HepG2 (cell line): ENCODE data around the gene DDT. TPM values are rescaled to one million over a fixed set of nuclear protein-coding genes. Genes with fewer than 3 reads are reported as not detected.

Experiments
- BCL6 ChIP-seq: IDR thresholded peaks from 2 replicates; pipeline ENCODE4 v1.6.1; 2016; ENCODE audit warnings: missing genetic modification reagents, missing compliant biosample characterization
- FOXA3 ChIP-seq: IDR thresholded peaks from 2 replicates; pipeline ENCODE4 v1.6.1; 2016; ENCODE audit warnings: missing genetic modification reagents, missing compliant biosample characterization
- FOXP1 ChIP-seq, 2 experiments: fragments of 450-650 bp in 1 of 2; IDR thresholded peaks; 2 replicates each; pipeline ENCODE4 v1.6.1; 2017 to 2018; ENCODE audit warnings: antibody characterized with exemption in 1 of 2
- HMG20A ChIP-seq: IDR thresholded peaks from 2 replicates; pipeline ENCODE4 v1.6.1; 2016; ENCODE audit warnings: borderline replicate concordance
- HNF4G ChIP-seq, 2 experiments: sonication (generic) in 1 of 2; formaldehyde crosslinking in 1 of 2; IDR thresholded peaks; 2 replicates each; pipeline versions ENCODE4 v1.4.0 to v1.6.1; 2011 to 2020; ENCODE audit warnings: borderline replicate concordance in 2 of 2, low read depth in 2 of 2, mild to moderate bottlenecking in 2 of 2, low read length in 1 of 2, missing genetic modification reagents in 1 of 2, moderate library complexity in 1 of 2
- ISL2 ChIP-seq: sonication (generic); formaldehyde crosslinking; IDR thresholded peaks from 2 replicates; pipeline ENCODE4 v1.5.0; 2020; ENCODE audit warnings: missing genetic modification reagents
- JDP2 ChIP-seq: sonication (generic); formaldehyde crosslinking; IDR thresholded peaks from 2 replicates; pipeline ENCODE4 v1.8.1; 2022; ENCODE audit warnings: missing genetic modification reagents, borderline replicate concordance
- KLF13 ChIP-seq: sonication (generic); formaldehyde crosslinking; IDR thresholded peaks from 2 replicates; pipeline ENCODE4 v1.4.0; 2020; ENCODE audit warnings: mild to moderate bottlenecking, missing genetic modification reagents
- NR2F2 ChIP-seq: IDR thresholded peaks from 2 replicates; pipeline ENCODE4 v1.6.1; 2012; ENCODE audit warnings: low read depth, inconsistent platforms, borderline replicate concordance
- SALL1 ChIP-seq: sonication (generic); formaldehyde crosslinking; IDR thresholded peaks from 2 replicates; pipeline ENCODE4 v1.8.0; 2022; ENCODE audit warnings: mild to moderate bottlenecking, missing genetic modification reagents
- SNAI1 ChIP-seq: sonication (generic); formaldehyde crosslinking; IDR thresholded peaks from 2 replicates; pipeline ENCODE4 v1.5.0; 2020; ENCODE audit warnings: mild to moderate bottlenecking, missing genetic modification reagents, borderline replicate concordance
- SOX5 ChIP-seq: IDR thresholded peaks from 2 replicates; pipeline ENCODE4 v1.6.1; 2016; ENCODE audit warnings: borderline replicate concordance
- SOX6 ChIP-seq, 2 experiments: fragments of 450-650 bp in 1 of 2; sonication (generic) in 1 of 2; formaldehyde crosslinking in 1 of 2; IDR thresholded peaks; 2 replicates each; pipeline versions ENCODE4 v1.4.0 to v1.6.1; 2017 to 2020; ENCODE audit warnings: antibody characterized with exemption in 1 of 2, mild to moderate bottlenecking in 1 of 2, missing genetic modification reagents in 1 of 2
- STAG1 ChIP-seq: sonication (generic); formaldehyde crosslinking; IDR thresholded peaks from 2 replicates; pipeline ENCODE4 v1.4.0; 2020; ENCODE audit warnings: missing genetic modification reagents
- U2AF2 ChIP-seq: fragments of 200-400 bp; formaldehyde crosslinking; IDR thresholded peaks from 2 replicates; pipeline ENCODE4 v1.6.1; 2017; ENCODE audit warnings: low read depth, mild to moderate bottlenecking, low read length
- ZIK1 ChIP-seq: sonication (generic); formaldehyde crosslinking; IDR thresholded peaks from 2 replicates; pipeline ENCODE4 v1.5.0; 2020; ENCODE audit warnings: mild to moderate bottlenecking, low read depth, missing genetic modification reagents, borderline replicate concordance
- ZNF547 ChIP-seq: sonication (generic); formaldehyde crosslinking; IDR thresholded peaks from 2 replicates; pipeline ENCODE4 v1.5.1; 2020; ENCODE audit warnings: mild to moderate bottlenecking, missing genetic modification reagents
- ZNF556 ChIP-seq: sonication (generic); formaldehyde crosslinking; IDR thresholded peaks from 2 replicates; pipeline ENCODE4 v1.4.0; 2020; ENCODE audit warnings: mild to moderate bottlenecking, missing genetic modification reagents, borderline replicate concordance
- ZNF598 ChIP-seq: sonication (generic); formaldehyde crosslinking; IDR thresholded peaks from 2 replicates; pipeline ENCODE4 v1.5.1; 2020; ENCODE audit warnings: mild to moderate bottlenecking, missing genetic modification reagents, borderline replicate concordance
- ZNF615 ChIP-seq: sonication (generic); formaldehyde crosslinking; IDR thresholded peaks from 2 replicates; pipeline ENCODE4 v1.5.0; 2020; ENCODE audit warnings: mild to moderate bottlenecking, missing genetic modification reagents, borderline replicate concordance
- polyA plus RNA-seq, 8 experiments: library from polyadenylated mRNA; depleted of rRNA in 3 of 8; stranded (reverse) in 7 of 8; unstranded in 1 of 8; fragments of >200 nt; fragmentation: Illumina TruSeq in 4 of 8; extraction: Trizol in 4 of 8; gene quantifications; 2 replicates each; pipeline versions ENCODE4 v1.2.1 to v1.2.3, GENCODE V29; 2011 to 2016; ENCODE audit warnings: low read depth in 4 of 8, missing spikeins in 1 of 8, mixed read lengths in 1 of 8; ENCODE audit not compliant: insufficient read depth in 1 of 8
- total RNA-seq, 5 experiments: library from RNA; depleted of rRNA; stranded (reverse); fragments of >200 nt; fragmentation: Illumina TruSeq; extraction: Trizol; gene quantifications; 2 replicates each; pipeline ENCODE4 v1.2.3, GENCODE V29; 2016; ENCODE audit warnings: low read depth in 1 of 5
- TF ChIP-seq, protein P1 (sequence below): sonication (generic); formaldehyde crosslinking; IDR thresholded peaks from 2 replicates; pipeline ENCODE4 v1.5.0; 2020; ENCODE audit warnings: mild to moderate bottlenecking, missing genetic modification reagents
- TF ChIP-seq, protein P2 (sequence below): sonication (generic); formaldehyde crosslinking; IDR thresholded peaks from 2 replicates; pipeline ENCODE4 v1.4.0; 2020; ENCODE audit warnings: missing genetic modification reagents
- TF ChIP-seq, protein P3 (sequence below): sonication (generic); formaldehyde crosslinking; IDR thresholded peaks from 2 replicates; pipeline ENCODE4 v1.5.0; 2020; ENCODE audit warnings: mild to moderate bottlenecking, missing genetic modification reagents, borderline replicate concordance

Gene DDT
- total and polyA plus RNA-seq, 2 of the 13 experiments (the other 11 are each of a cell fraction or from before 2014, with no cell fraction given), result 143 to 181 TPM

DNA sequence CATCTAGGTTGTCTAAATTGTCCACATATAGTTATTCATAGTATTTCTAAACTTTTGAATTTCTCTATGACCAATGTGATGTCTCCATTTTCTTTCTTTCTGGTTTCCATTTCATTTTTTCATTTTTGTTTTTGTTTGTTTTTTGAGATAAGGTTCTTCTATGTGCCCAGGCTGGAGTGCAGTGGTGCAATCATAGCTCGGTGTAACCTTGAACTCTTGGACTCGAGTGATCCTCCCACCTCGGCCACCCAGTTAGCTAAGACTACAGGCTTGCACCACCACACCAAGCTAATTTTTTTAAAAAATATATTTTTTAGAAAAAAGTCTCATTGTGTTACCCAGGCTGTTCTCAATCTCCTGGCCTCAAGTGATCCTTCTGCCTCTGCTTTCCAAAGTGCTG, 22.9 kb upstream of the DDT start (continued):
- no peak for TF ChIP-seq ZIK1 (CRISPR knock-in tag)
- peak; percentile 55; the same call in 1 of the 2 replicates for TF ChIP-seq BCL6 (CRISPR knock-in tag)
- peak; percentile 43; the same call in 1 of the 2 replicates for TF ChIP-seq SOX5 (CRISPR knock-in tag)
- no peak for TF ChIP-seq STAG1 (CRISPR knock-in tag)
- TF ChIP-seq HMG20A (CRISPR knock-in tag), result peak; percentile 52; the same call in 1 of the 2 replicates
- no peak for TF ChIP-seq ZNF547 (CRISPR knock-in tag)
- no peak for TF ChIP-seq FOXP1 (IDR thresholded peaks at IDR 0.05)
- TF ChIP-seq FOXP1 (CRISPR knock-in tag; IDR thresholded peaks at IDR 0.05), result peak; percentile 44; the same call in 1 of the 2 replicates
- TF ChIP-seq ZNF615 (CRISPR knock-in tag), result no peak
- no peak for TF ChIP-seq U2AF2
- TF ChIP-seq, protein P1, sequence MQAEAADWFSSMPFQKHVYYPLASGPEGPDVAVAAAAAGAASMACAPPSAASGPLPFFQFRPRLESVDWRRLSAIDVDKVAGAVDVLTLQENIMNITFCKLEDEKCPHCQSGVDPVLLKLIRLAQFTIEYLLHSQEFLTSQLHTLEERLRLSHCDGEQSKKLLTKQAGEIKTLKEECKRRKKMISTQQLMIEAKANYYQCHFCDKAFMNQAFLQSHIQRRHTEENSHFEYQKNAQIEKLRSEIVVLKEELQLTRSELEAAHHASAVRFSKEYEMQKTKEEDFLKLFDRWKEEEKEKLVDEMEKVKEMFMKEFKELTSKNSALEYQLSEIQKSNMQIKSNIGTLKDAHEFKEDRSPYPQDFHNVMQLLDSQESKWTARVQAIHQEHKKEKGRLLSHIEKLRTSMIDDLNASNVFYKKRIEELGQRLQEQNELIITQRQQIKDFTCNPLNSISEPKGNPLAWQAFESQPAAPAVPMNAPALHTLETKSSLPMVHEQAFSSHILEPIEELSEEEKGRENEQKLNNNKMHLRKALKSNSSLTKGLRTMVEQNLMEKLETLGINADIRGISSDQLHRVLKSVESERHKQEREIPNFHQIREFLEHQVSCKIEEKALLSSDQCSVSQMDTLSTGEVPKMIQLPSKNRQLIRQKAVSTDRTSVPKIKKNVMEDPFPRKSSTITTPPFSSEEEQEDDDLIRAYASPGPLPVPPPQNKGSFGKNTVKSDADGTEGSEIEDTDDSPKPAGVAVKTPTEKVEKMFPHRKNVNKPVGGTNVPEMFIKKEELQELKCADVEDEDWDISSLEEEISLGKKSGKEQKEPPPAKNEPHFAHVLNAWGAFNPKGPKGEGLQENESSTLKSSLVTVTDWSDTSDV (CRISPR knock-in tag), result no peak
- no peak for TF ChIP-seq NR2F2
- TF ChIP-seq ISL2, result 0 out of 2 replicates have a peak, but pooled peaks have one; percentile 20
- no peak for TF ChIP-seq ZNF556 (CRISPR knock-in tag)
- peak; percentile 56; the same call in 1 of the 2 replicates for TF ChIP-seq HNF4G (IDR thresholded peaks at IDR 0.05; ENCODE audit: borderline replicate concordance, low read depth, low read length)
- no peak for TF ChIP-seq HNF4G (CRISPR knock-in tag; IDR thresholded peaks at IDR 0.05; ENCODE audit: borderline replicate concordance, low read depth)
- TF ChIP-seq SALL1 (CRISPR knock-in tag), result peak; percentile 92
- TF ChIP-seq SOX6 (IDR thresholded peaks at IDR 0.05), result no peak
- peak; percentile 55 for TF ChIP-seq SOX6 (CRISPR knock-in tag; IDR thresholded peaks at IDR 0.05)
- TF ChIP-seq, protein P2, sequence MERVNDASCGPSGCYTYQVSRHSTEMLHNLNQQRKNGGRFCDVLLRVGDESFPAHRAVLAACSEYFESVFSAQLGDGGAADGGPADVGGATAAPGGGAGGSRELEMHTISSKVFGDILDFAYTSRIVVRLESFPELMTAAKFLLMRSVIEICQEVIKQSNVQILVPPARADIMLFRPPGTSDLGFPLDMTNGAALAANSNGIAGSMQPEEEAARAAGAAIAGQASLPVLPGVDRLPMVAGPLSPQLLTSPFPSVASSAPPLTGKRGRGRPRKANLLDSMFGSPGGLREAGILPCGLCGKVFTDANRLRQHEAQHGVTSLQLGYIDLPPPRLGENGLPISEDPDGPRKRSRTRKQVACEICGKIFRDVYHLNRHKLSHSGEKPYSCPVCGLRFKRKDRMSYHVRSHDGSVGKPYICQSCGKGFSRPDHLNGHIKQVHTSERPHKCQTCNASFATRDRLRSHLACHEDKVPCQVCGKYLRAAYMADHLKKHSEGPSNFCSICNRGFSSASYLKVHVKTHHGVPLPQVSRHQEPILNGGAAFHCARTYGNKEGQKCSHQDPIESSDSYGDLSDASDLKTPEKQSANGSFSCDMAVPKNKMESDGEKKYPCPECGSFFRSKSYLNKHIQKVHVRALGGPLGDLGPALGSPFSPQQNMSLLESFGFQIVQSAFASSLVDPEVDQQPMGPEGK (CRISPR knock-in tag), result no peak
- TF ChIP-seq, protein P3, sequence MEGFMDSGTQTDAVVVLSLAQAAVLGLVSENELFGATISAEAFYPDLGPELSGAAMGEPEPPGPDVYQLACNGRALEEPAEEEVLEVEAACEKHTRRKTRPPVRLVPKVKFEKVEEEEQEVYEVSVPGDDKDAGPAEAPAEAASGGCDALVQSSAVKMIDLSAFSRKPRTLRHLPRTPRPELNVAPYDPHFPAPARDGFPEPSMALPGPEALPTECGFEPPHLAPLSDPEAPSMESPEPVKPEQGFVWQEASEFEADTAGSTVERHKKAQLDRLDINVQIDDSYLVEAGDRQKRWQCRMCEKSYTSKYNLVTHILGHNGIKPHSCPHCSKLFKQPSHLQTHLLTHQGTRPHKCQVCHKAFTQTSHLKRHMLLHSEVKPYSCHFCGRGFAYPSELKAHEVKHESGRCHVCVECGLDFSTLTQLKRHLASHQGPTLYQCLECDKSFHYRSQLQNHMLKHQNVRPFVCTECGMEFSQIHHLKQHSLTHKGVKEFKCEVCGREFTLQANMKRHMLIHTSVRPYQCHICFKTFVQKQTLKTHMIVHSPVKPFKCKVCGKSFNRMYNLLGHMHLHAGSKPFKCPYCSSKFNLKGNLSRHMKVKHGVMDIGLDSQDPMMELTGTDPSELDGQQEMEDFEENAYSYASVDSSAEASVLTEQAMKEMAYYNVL (CRISPR knock-in tag), result peak; percentile 78; the same call in 1 of the 2 replicates
- TF ChIP-seq FOXA3 (CRISPR knock-in tag), result peak; percentile 53; the same call in 1 of the 2 replicates
- no peak for TF ChIP-seq KLF13 (CRISPR knock-in tag)
- no peak for TF ChIP-seq ZNF598 (CRISPR knock-in tag)
- no peak for TF ChIP-seq SNAI1 (CRISPR knock-in tag)
- TF ChIP-seq JDP2 (CRISPR knock-in tag), result no peak
